Putamen (tissue), 1 donor: Measurements from ENCODE around the gene ANKRD36B.
"Not testable (repeated sequence)": the region's sequence is repeated elsewhere in the genome, so short reads cannot be mapped to it uniquely, and the experiment has no call there.

Source experiments
- DNase-seq: peaks from one replicate; pipeline ENCODE4 v3.0.0-alpha.2; 2016; ENCODE audit warnings: low spot score

Gene ANKRD36B

DNA sequence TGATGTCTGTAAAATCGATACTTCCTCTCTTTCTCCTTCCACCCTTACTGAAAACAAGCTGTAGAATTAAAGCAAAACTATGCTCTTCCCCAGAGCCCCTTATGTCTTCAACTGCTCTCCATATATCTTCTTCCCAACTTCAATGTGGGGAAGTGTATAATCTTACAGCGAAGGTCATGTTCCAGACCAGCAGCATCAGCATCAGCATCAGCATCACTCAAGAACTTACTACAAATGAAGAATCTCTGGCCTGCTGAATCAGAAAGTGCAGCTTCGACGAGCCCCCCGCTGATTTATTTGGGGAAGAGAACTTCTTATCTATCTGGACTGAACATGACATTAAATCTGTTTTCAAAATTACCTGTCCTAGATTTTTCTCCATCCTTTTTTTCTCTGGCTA, 40.6 kb downstream of the ANKRD36B start:
- DNase-seq: not testable (repeated sequence)

DNA sequence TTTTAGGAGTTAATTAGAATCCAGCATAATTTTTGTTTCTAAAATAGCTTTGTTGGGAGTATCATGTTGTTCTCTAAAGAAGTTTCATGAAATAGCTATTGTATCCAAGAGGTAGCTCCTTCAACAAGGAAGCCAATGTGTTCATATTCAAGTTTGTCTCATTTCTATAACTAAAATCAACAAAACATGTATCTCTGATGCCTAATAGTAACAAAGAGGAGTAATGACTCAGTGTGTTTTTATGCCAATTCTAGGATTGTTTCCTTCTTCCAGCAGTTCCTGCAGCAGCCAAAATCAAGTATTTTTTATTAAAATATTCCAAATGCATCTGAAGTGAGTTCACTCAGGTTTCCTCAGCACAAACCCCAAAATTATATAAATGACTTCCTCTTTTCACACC, 41.1 kb downstream of the ANKRD36B start:
- DNase-seq: not testable (repeated sequence)

DNA sequence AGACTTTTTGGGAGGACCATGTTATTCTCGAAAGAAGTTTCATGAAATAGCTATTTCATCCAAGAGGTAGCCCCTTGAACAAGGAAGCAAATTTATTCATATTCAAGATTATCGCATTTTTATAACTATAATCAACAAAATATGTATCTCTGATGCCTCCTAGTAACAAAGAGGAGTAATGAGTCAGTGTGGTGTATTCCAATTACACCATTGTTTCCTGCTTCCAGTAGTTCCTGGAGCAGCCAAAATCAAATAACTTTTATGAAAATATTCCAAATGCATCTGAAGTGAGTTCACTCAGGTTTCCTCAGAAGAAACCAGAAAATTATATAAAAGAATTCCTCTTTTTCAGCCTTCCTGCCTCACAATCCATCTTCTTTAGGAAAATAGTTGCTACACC, 43.0 kb downstream of the ANKRD36B start:
- no peak for DNase-seq

DNA sequence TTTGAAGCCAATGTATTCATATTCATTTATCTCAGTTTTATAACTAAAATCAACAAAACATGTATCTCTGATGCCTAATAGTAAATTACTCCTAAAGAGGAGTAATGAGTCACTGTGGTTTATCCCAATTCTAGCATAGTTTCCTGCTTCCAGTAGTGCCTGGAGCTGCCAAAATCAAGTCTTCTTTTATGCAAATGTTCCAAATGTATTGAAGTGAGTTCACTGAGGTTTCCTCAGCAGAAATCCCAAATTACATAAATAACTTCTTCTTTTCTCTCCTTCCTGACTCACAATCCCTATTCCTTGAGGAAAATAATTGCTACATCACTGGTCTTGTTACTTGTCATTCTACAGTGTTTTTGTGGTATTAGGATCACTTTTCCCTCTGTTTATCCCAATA, 44.8 kb downstream of the ANKRD36B start:
- DNase-seq: not testable (repeated sequence)

DNA sequence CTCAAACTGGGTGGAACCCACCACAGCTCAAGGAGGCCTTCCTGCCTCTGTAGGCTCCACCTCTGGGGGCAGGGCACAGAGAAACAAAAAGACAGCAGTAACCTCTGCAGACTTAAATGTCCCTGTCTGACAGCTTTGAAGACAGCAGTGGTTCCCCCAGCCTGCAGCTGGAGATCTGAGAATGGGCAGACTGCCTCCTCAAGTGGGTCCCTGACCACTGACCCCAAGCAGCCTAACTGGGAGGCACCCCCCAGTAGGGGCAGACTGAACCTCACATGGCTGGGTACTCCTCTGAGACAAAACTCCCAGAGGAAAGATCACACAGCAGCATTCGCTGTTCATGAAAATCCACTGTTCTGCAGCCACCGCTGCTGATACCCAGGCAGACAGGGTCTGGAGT, 63.8 kb downstream of the ANKRD36B start:
- not testable (repeated sequence) for DNase-seq

DNA sequence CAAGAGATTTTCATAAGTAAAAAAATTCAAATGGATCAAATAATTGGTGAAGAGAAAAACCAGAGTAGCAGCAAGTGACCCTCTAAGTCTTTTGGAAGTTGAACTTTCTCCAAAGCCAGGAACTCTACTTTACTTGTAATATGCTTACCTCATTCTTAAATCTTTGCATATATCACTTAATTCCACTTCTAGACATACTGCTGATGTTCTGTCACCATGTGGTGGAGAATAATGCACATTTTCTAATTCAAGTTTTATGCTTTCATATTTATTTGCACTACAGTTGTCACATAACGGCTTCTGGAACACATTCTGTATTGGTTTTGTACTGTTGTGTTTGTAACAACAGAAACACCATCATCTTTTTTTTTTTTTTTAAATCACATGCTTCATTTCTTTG, 65.9 kb downstream of the ANKRD36B start:
- DNase-seq: not testable (repeated sequence)

DNA sequence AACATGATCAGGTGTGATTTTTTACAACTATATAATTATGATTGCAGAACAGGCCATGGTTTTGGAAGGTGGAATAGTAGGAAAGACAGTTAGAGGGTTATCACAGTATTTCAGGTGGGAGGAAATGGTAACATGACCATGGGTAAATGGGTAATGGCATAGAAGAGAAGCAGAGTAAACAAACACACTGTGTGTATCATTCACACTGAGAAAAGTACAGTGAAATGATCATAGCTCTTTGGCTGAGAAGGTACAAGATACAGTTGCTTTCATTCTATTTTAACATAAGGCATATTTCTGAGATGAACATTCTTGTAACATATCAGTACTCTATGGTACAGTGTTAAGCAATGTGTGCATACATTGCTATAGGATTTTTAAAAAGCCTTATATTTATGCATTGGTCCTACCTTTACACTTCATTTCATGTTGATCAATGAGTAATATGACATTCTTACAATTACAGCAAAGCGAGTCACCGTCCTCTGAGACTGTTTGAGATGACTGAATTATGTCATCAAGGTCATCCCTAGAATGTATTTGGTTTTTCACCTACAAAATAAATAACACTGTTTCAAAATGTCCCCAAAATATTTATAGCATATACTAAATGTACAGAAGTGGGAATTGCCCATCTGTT, 66.6 kb downstream of the ANKRD36B start:
- DNase-seq: not testable (repeated sequence)

DNA sequence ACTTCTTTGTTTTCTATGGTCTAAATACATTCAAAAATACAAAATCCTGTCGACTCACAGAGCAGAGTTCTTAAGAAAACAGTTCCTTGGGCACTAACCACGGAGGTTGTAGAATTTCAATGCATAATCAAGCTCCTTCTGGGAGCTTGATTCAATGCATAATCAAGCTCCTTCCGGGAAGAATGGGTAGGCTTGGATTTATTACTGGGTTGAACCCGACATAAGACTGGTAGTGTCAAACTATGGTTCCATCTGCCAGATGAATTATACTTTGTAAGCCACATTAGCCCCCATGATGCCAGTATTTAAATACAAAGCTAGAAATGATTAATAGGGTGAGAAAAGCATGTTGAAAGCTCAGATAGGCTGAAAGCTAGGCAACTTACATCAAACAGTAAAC, 94.0 kb downstream of the ANKRD36B start:
- not testable (repeated sequence) for DNase-seq

DNA sequence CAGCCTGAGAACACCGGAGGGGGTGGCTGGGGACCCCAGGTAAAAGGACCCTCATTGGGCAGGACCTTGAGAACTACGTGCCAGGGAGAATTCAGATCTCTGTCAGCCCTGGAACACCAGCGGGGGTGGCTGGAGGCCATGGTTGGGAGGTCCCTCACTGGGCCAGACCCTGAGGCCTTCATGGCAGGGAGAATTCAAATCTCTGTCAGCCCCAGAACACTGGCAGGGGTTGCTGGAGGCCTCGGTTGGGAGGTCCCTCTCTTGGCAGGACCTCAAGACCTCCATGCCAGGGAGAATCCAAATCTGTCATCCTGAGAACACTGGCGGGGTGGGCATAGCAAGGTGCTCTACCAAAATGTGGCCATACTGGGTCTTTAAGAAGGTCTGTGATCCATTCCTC, 99.5 kb downstream of the ANKRD36B start:
- DNase-seq: not testable (repeated sequence)
